Stimulated activated CD8-positive, alpha-beta memory T cell treated with anti-CD3 and anti-CD28 coated beads, Interleukin-7, amount 100 ng/mL, for 1 hour (primary cell): ENCODE results near the gene C1orf105.

Experiments
- DNase-seq, 2 donors: peaks; one replicate each; pipeline ENCODE4 v3.0.0-alpha.2; 2020; ENCODE audit warnings: low read depth in 2 of 2

C1orf105 gene

DNA sequence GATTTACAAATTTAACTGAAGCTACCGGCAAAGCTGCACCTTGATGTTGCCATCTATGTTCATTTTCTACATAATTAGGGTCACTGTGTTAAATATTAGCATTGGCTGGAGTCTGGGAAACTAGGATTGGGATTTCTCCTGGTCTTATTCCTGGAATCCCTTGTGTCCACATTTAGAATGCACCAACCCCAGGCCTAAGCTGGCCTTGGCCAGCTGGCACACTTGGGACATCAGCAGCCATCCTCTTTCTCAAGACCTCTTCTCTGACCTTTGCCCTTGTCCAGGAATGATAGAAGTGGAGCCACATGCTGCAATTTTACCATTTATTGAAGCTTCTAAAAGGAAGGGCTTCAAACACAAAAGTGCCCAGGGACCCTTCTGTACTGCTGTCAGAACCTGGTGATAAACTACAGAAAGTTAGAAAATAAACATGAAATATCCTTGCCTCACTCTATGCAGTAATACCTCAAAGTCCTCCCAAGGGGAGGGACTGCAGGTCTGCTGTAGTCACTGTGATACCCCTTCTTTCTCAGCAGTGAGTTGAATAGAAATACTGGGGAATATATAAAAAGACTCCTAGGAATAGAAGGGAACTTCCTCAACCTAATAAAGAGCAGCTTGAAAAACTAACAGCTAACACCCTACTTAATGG, 37.1 kb downstream of the C1orf105 start:
- DNase-seq: no peak

GRCh38 chr1:172460177-172460576, 39.7 kb downstream of the C1orf105 start:
- no peak for DNase-seq

DNA sequence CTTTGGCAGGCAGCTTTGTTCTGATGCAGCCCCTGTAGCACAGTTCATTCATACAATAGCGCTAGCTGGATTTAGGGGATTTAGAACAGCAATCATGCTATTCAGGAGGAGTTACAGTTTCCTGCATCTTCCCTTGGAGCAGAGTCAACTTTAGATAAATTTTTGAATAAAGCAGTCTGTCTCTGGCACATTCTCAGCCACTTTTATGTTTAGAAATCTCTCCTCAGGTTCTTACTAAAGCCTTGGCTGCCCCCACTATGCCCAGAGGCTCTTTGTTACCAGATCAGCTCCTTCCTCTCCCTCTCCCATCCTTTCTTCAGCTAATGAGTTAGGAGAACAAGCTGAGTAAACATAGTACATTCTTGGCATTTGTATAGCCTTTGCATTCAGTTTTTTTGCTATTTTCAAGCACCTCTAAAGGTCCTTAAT, 40.4 kb downstream of the C1orf105 start:
- DNase-seq: no peak

DNA sequence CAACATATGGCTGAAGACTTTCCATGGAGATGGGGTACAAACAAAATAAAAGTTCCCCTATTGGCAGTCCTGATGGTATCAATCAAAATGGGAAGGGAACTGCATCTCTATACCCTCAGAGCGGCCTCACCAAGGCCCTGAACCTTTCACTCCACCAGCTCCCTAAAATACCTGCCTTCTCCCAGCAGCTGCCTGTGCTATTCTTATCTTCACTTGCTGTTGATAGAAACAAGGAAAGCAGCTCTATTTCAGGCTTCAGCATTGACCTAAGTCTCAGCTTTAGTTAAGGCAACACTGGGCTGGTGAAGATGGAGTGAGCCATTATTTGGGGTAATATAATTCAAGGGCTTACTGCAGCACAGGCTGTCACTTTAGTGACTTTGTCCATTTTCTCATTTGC, 45.1 kb downstream of the C1orf105 start:
- DNase-seq: no peak

DNA sequence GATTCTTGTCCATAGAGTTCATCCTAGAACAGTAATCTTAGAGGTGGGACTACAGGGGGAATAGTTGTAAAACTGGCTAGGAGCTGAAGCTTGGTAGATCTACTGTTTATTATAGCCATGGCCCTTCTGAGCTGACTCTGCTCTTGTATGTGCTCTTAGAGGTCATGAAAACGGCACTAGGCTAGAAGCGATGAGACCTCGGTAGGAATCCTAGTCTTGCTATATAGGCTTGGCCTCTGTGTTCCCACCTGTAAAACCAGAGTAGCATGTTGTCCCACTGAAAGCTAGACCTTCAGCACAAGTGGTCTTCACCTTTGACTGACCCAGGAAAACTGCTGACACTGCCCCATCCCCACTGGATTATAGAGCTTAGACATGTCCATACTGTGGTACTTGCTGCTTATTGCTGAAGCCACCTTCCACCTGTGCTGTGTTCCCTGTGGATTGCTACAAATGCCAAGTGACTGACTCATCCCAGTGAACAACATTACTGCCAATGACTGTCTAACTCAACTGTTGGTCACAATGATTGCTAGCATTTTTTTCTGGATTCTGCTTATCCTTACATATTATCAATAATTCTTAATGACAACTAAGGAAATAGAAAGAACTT, 46.4 kb downstream of the C1orf105 start:
- no peak for DNase-seq

DNA sequence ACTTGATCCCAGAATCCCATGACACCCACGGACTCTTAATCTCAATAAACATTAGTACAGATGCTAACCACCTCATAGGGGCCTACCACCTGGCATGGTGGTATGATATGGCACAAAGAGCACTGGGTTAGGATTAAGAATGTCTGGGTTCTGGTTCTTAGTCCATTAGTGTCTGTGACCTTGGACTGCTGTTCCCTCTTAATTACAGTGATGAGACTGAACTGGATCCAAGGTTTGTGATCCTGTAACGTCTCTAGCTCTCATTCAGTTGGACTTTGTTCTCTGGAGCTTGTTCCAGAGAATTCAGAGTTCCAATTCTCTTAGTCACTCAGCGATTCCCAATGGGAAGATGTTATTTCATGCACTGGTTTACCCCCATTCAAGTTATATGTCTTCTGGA, 47.0 kb downstream of the C1orf105 start:
- no peak for DNase-seq

DNA sequence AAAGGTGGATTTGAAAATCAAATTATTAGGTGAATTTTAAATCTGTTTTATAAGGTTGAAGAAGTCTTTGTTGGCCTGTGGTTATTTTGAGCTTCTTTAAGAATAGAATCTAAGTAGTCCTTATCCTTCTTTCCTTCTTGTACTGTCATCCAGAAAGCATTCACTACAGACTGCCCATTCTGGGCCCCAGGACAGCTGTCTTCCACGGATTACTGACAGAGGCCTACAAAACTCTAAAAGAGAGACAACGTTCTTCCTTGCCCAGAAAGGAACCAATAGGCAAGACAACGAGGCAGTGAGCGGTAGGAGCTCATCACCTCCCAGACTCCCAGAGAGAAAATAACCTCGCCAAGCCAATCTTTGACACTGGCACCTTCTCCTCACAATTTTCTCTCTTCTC, 47.8 kb downstream of the C1orf105 start:
- no peak for DNase-seq

GRCh38 chr1:172469717-172470116, 49.2 kb downstream of the C1orf105 start:
- DNase-seq: no peak

DNA sequence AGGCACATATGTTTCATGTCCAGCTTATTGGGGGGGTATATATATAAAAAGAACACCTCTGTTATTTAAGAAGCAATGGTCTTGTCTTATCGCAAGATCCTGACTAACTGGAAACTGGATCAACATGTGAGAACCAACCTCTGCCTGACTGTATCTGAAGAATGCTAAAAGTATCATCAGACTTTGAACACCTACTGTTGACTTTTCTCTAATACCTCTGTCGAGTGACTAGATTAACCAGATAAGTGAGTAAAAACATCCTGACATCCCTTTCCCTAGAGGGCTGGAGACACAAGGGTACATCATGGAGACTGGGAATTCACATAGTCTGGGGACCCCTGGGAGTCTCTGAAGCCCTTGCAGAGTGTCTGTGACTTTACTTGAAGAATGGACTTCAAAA, 49.7 kb downstream of the C1orf105 start:
- DNase-seq: no peak

GRCh38 chr1:172471666-172472065, 51.2 kb downstream of the C1orf105 start:
- no peak for DNase-seq

GRCh38 chr1:172472495-172472894, 52.0 kb downstream of the C1orf105 start:
- DNase-seq: no peak

- no peak for DNase-seq
These were observed 52.8 kb downstream of the C1orf105 start for GRCh38 chr1:172473302-172473701.

DNA sequence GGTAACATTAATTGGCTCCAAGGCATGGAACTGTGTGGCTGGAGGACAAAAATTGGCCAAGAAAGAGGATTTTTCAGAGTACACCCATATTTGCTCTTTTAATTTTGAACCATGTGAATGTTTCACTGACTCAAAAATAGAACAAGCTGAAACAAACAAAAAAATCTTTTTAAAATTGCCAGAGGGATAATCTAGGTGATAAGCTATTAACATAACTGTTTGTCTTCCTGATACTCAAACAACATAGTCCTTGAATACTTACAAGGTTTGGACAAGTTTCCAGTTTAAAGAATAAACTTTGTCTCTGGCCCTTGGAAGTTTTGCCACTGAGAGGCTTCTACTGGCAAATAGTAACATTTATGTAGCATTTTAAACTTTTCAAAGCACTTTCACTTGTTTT, 53.4 kb downstream of the C1orf105 start:
- no peak for DNase-seq

- DNase-seq: no peak
These were observed 55.8 kb downstream of the C1orf105 start for GRCh38 chr1:172476218-172476811.

DNA sequence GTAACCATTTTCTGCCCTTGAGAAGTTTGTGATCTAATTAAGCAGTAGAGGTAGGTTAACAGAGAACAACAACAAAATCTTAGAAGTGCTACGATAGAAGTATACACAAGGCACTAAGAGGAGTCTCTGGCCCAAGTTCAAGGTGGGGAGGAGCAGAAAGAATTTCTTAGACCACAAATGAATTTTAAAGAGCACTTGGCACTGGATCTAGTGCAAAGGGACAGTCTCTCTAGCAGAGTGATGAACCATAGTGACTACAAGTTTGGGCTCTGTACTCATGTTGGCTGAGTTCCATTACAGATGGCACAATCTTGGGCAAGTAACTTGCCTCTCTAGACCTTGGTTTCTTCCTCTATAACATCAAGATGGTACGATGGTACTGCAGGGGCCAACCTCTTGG, 56.7 kb downstream of the C1orf105 start:
- no peak for DNase-seq

GRCh38 chr1:172477741-172478140, 57.3 kb downstream of the C1orf105 start:
- DNase-seq: no peak

DNA sequence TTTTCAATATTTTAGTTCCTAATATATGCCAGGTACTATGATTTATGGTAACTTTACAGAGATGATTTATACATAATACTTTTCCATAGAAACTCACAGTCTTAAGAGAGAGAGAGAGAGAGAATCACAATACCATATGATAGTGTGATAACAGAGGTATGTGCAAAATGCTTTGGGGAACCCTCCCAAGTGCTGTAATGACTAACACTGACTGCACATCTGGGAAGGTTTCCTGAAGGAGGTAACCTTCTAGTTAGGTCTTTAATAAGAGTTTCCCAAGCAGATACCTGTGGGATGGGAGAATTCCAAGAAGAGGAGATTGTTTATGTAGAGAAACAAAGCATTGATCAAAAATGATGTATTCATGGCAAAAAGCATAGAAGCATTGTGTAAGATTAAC, 58.0 kb downstream of the C1orf105 start:
- no peak for DNase-seq

DNA sequence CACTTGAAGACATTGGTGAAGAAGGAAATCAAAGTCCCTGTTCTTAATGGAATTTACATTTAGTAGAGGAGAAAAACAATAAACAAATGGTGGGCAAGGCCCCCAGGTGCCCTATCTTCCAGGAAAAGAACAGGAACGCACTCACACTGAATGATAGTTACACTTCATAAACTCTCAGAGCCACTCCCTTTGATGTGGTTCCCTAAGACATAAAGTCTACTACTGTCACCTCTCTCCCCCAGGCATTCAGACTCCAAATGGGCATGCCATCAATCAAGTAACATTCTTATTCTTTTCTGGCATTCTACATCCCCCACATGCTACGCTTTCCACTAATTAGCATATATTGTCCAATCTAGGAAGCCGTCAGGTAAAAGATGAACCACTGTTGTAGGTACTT, 59.9 kb downstream of the C1orf105 start:
- no peak for DNase-seq

- no peak for DNase-seq
These were observed 61.6 kb downstream of the C1orf105 start for GRCh38 chr1:172482044-172482443.

DNA sequence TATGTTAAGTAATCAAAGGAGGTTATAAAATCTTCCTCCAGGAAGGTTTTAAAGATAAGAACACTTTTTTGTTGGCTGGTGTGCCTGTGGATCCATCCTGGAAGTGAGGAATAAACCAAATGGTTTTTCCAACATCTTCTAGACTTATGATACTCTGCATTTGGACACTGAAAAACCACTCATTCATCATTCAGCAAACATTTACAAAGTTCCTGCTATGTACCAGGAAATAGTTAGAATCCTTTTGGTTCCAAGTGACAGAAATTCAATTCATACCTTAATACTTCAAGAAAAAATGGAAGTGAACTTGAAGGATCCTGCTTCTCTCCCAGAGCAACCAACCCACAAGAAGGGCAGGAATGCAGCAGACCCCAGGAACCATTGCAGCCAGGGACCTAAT, 63.0 kb downstream of the C1orf105 start:
- no peak for DNase-seq

- no peak for DNase-seq
These were observed 63.8 kb downstream of the C1orf105 start for GRCh38 chr1:172484252-172484651.

GRCh38 chr1:172485626-172486025, 65.1 kb downstream of the C1orf105 start:
- no peak for DNase-seq

- DNase-seq: no peak
These were observed 66.4 kb downstream of the C1orf105 start for GRCh38 chr1:172486805-172487454.
